BLaER1 (cell line): ENCODE results near the gene GFPT2.

Experiments used
- H3K27ac ChIP-seq: shearing (Covaris generic); formaldehyde crosslinking; 2 replicates; pipeline ENCODE4 v1.8.1; 2022
- H3K27me3 ChIP-seq: shearing (Covaris generic); formaldehyde crosslinking; 2 replicates; pipeline ENCODE4 v1.8.1; 2022
- H3K36me3 ChIP-seq: shearing (Covaris generic); formaldehyde crosslinking; 2 replicates; pipeline ENCODE4 v1.8.1; 2022
- H3K4me1 ChIP-seq: shearing (Covaris generic); formaldehyde crosslinking; 2 replicates; pipeline ENCODE4 v1.8.1; 2022
- H3K4me2 ChIP-seq: shearing (Covaris generic); formaldehyde crosslinking; 2 replicates; pipeline ENCODE4 v1.8.1; 2022
- H3K4me3 ChIP-seq: shearing (Covaris generic); formaldehyde crosslinking; 2 replicates; pipeline ENCODE4 v1.8.1; 2022
- H3K9ac ChIP-seq: shearing (Covaris generic); formaldehyde crosslinking; 2 replicates; pipeline ENCODE4 v1.8.1; 2022
- H3K9me3 ChIP-seq: shearing (Covaris generic); formaldehyde crosslinking; 2 replicates; pipeline ENCODE4 v1.8.1; 2022
- H4K20me1 ChIP-seq: shearing (Covaris generic); formaldehyde crosslinking; 2 replicates; pipeline ENCODE4 v1.8.1; 2022
- Cebpa-rat ChIP-seq: shearing (Covaris generic); IDR thresholded peaks from 2 replicates; pipeline ENCODE4 v1.8.1; 2022

The GFPT2 gene

DNA sequence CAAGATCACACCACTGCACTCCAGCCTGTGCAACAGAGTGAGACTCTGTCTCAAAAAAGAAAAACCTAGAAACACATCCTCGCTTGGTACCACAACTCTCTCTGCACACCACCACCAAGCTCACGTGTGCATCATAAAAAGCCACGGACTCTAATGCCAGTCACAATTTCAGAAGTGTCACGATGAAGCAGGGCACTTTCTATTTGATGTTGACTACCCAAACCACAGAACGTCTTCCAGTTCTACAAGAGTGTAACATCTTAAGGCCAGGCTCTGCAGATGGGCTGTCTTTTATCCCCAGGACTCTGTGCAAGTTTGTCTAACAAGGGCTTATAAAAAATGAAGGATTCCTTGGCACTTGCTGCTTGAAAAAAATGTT, 22.9 kb downstream of the GFPT2 start:
- H3K9ac ChIP-seq = no peak overlapping the region
- no peak overlapping the region for H3K4me2 ChIP-seq
- H3K4me1 ChIP-seq = peaks cover 9% of the 10 kb centered on the region
- H3K27ac ChIP-seq = no peak overlapping the region
- H4K20me1 ChIP-seq = no peaks in the 10 kb centered on the region
- no peak for TF ChIP-seq Cebpa-rat
- H3K4me3 ChIP-seq = no peak overlapping the region
- H3K36me3 ChIP-seq = no peaks in the 10 kb centered on the region
- H3K9me3 ChIP-seq = no peaks in the 10 kb centered on the region
- H3K27me3 ChIP-seq = no peaks in the 10 kb centered on the region

DNA sequence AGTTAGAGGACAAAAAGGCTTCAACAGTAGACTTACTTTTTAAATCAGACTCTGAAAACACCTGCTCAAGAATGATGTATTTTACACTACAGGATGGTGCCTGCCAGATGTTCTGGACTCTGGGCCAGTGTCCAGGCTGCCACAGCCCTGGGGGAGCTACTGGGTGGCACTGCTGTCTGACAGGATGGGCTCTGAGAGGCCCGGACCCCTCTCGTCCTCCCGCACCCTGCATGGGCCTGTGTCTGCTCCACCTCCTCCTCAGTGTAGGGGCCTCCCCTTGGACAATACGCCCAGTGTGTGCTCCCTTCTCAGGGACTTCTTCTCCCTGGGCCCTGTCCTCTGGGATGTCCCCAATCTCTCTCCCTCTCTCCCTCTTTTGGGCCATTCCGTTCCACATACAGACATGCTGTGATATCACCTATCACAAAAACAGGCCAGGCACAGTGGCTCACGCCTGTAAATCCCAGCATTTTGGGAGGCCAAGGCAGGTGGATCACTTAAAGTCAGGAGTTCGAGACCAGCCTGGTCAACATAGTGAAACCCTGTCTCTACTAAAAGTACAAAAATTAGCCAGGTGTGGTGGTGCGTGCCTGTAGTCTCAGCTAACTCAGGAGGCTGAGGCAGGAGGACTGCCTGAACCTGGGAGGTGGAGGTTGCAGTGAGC, 23.4 kb downstream of the GFPT2 start:
- H3K4me1 ChIP-seq = peaks cover 9% of the 10 kb centered on the region
- H3K36me3 ChIP-seq = no peaks in the 10 kb centered on the region
- no peak overlapping the region for H3K4me2 ChIP-seq
- H3K27ac ChIP-seq = no peak overlapping the region
- H3K27me3 ChIP-seq = no peaks in the 10 kb centered on the region
- no peaks in the 10 kb centered on the region for H3K9me3 ChIP-seq
- H3K4me3 ChIP-seq = no peak overlapping the region
- H3K9ac ChIP-seq = no peak overlapping the region
- H4K20me1 ChIP-seq = no peaks in the 10 kb centered on the region
- no peak for TF ChIP-seq Cebpa-rat

DNA sequence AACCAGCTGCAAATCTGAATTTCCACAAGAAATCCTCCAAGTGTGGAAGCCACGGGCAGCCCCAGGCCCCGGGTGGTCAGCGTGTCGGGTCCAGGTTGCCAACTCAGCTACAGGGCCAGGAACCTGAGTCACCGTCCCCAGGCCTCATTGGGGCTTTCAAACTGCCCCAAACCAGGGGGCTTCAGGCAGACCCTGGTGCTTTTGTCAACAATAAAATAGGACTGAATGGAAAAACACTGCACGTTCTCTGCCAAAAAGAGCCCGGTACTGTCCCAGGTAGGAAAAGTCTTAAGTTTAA, 24.0 kb downstream of the GFPT2 start:
- no peaks in the 10 kb centered on the region for H4K20me1 ChIP-seq
- no peak overlapping the region for H3K4me3 ChIP-seq
- H3K27ac ChIP-seq = no peak overlapping the region
- no peaks in the 10 kb centered on the region for H3K27me3 ChIP-seq
- H3K4me1 ChIP-seq = peaks cover 9% of the 10 kb centered on the region
- H3K9ac ChIP-seq = no peak overlapping the region
- H3K36me3 ChIP-seq = no peaks in the 10 kb centered on the region
- no peaks in the 10 kb centered on the region for H3K9me3 ChIP-seq
- no peak overlapping the region for H3K4me2 ChIP-seq
- TF ChIP-seq Cebpa-rat = no peak

DNA sequence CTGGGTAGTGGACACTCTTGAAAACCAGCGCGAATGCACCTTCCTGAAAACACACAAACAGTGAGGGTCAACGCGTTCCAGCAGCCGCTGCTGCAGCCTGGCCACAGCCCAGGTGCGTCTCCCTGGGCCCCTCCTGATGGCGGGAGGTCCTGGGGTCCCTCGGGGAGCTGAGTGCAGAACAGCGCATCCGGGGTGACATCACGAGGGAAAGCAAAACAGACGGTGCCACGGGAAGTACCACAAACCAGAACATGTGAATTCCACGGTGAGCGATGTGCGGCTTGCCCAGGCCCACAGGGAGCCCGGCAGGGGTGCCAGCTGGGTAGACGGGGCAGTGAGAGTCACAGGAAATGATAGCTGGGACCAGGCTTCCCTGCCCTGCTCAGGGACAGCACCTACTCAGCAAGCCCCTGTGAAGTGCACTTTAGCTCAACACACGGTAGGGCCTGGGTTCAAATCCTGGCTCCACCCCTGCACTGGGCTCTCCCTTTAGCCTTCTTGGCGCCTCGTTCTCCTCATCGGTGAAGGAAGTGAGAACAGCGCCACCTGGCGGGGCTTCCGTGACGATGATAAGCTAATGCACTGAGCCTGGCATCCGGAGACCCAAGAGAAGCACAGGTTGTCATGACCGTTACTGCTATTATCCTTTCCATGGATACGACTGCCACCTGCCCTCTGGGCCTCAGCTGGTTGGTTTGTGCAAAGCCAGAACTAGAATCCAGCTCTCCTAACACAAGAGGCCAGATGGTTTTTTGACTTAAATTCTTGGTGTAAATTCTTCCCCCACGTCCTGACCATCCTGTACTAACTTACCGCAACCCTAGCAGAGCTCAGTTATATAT, 24.6 kb downstream of the GFPT2 start:
- Histone ChIP-seq H3K36me3 (no peaks in the 10 kb centered on the region), H4K20me1 (no peaks in the 10 kb centered on the region), H3K9ac (no peak overlapping the region), H3K27ac (no peak overlapping the region), H3K4me1 (peaks cover 9% of the 10 kb centered on the region), H3K4me3 (no peak overlapping the region), H3K9me3 (no peaks in the 10 kb centered on the region), H3K27me3 (no peaks in the 10 kb centered on the region), H3K4me2 (peak overlapping the region; percentile 35)
- TF ChIP-seq Cebpa-rat = no peak

DNA sequence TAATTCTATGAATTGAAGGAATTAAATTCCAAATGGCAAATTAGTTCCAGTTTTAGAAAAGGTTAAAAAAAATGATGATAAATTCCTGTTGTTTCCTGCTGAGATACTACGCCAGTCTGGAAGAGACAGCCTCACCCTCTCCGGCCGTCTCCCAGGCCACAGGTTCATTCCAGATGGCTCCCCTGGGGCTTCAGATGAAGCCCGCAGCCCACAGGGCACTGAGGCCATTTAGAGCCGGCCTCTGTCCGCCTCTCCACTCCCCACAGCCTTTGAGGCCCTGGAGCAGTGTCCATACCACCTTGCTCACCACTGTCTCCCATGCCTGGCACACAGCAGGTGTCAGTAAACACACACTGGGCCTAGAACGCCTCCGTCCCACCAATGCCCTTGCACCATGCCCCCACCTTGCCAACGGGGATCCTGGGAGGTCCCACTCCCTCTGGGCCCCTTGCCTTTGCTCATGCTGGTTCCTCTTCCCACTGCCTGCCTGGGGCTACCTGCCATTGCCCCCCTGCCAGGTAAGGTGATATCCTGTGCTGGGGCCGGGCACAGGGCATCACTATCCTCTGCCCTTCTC, 26.1 kb downstream of the GFPT2 start:
- H4K20me1 ChIP-seq = no peaks in the 10 kb centered on the region
- no peaks in the 10 kb centered on the region for H3K27me3 ChIP-seq
- no peak overlapping the region for H3K9ac ChIP-seq
- no peak for TF ChIP-seq Cebpa-rat
- H3K4me3 ChIP-seq = no peak overlapping the region
- no peaks in the 10 kb centered on the region for H3K9me3 ChIP-seq
- no peaks in the 10 kb centered on the region for H3K36me3 ChIP-seq
- H3K27ac ChIP-seq = no peak overlapping the region
- H3K4me2 ChIP-seq = no peak overlapping the region
- peaks cover 9% of the 10 kb centered on the region for H3K4me1 ChIP-seq

DNA sequence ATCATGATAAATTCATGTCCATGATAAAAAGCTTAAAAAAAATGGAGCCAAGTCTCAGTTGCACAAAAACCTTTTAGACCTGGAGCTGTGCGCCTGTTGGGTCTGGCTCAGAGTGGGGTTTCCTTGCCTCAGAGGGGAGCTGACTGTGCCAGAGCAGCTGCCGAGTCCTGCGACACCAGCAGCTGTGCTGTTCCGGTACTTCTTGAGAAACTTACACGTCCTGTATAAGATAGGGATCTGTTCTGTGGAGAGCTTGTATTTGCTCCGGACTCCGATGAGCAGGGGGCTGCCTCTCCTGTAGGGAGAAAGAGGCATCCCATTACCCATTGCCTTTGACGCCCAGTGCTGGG, 28.6 kb downstream of the GFPT2 start:
- Histone ChIP-seq H3K9me3 (no peaks in the 10 kb centered on the region), H3K4me3 (no peak overlapping the region), H3K27me3 (no peaks in the 10 kb centered on the region), H4K20me1 (no peaks in the 10 kb centered on the region), H3K4me2 (no peak overlapping the region), H3K4me1 (peaks cover 9% of the 10 kb centered on the region), H3K9ac (no peak overlapping the region), H3K36me3 (no peaks in the 10 kb centered on the region), H3K27ac (no peak overlapping the region)
- no peak for TF ChIP-seq Cebpa-rat

DNA sequence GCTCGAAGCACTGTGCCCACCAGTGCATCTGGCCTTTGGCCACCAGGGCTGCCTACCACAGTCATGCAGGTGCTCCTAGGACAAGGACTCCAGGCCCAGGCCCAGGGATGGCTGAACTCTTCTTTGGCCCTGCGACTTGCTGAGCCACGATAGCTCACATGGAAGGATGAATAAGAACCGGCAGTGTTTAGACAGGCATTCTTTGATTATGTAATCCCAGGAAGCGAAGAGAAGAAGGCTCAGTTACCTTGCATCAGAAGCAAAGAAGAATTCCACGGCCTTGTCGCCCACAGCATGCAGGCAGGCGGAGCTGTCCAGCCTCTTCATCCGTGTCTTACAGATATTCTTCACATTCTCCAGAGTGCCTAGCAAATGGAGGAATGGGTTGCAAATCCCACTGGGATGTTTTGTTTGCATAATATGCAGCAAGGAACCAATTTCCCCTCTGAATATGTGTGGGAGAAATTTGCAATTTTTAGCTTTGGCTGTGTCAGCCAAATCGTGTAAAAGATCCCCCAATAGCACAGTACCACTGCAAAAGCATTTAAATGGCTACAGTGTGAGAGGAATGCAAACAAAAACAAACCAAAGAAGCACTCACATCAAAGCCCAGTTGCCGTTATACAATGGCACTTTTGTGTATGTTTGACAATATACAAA, 29.1 kb downstream of the GFPT2 start:
- Histone ChIP-seq H3K27ac (no peak overlapping the region), H3K9me3 (no peaks in the 10 kb centered on the region), H3K36me3 (no peaks in the 10 kb centered on the region), H4K20me1 (no peaks in the 10 kb centered on the region), H3K4me1 (peaks cover 9% of the 10 kb centered on the region), H3K9ac (no peak overlapping the region), H3K4me2 (no peak overlapping the region), H3K4me3 (no peak overlapping the region), H3K27me3 (no peaks in the 10 kb centered on the region)
- no peak for TF ChIP-seq Cebpa-rat

DNA sequence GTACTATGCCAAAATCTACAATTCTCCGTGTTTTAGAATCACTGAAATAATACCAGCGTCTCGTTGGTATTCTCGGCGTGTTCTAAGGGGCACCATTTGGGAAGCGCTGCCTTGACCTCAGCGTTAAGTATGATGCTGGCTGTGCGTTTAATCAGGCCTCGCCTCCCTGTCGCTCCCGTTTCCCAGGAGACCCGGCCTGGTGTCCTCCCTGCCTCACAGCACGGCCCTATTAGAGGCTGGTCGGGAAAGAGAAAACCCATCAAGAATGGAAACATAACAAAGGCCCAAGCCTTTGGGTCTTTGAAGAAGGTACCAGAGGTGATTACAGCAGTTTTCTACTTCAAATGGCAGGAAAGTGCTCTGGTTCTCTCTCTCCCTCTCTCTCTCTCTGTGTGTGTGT, 30.0 kb downstream of the GFPT2 start:
- no peak overlapping the region for H3K9ac ChIP-seq
- H4K20me1 ChIP-seq = no peaks in the 10 kb centered on the region
- H3K4me3 ChIP-seq = no peak overlapping the region
- H3K9me3 ChIP-seq = no peaks in the 10 kb centered on the region
- no peak for TF ChIP-seq Cebpa-rat
- H3K36me3 ChIP-seq = no peaks in the 10 kb centered on the region
- H3K27ac ChIP-seq = no peak overlapping the region
- peaks cover 1% of the 10 kb centered on the region for H3K4me1 ChIP-seq
- H3K4me2 ChIP-seq = no peak overlapping the region
- no peaks in the 10 kb centered on the region for H3K27me3 ChIP-seq

DNA sequence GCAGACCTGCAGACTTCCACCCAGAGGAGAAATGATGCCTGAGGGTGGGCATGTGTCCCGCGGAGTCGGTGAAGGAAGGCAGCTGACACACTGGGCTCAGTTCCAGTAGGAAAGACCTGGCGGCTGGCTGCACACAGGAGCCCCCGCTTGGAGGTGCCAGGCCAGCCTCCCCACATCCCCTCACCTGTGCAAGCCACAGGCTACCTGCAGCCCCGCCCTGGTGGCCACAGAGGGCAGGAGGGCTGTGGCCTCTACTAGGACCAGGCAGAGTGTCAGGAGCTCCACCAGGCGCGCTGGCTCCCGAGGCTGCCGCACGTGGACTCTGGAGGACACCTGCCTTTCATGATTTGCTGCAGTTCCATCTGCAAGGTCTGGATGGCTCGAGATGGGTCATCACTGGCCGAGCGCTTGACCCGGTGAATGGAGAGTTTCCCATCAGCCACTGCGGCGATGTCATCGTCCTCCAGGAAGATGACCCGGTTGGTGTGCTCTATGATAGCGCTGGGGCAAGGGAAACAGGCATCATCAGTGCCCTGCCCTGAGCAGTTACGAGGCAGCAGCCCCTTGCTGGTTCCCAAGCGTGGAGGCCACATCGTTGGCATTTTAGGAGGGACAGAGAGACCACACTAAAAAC, 34.6 kb downstream of the GFPT2 start:
- no peaks in the 10 kb centered on the region for H3K27me3 ChIP-seq
- no peaks in the 10 kb centered on the region for H4K20me1 ChIP-seq
- no peak overlapping the region for H3K4me3 ChIP-seq
- TF ChIP-seq Cebpa-rat = no peak
- H3K4me1 ChIP-seq = no peaks in the 10 kb centered on the region
- H3K27ac ChIP-seq = no peak overlapping the region
- peaks cover 7% of the 10 kb centered on the region for H3K9me3 ChIP-seq
- no peak overlapping the region for H3K9ac ChIP-seq
- no peaks in the 10 kb centered on the region for H3K36me3 ChIP-seq
- no peak overlapping the region for H3K4me2 ChIP-seq

DNA sequence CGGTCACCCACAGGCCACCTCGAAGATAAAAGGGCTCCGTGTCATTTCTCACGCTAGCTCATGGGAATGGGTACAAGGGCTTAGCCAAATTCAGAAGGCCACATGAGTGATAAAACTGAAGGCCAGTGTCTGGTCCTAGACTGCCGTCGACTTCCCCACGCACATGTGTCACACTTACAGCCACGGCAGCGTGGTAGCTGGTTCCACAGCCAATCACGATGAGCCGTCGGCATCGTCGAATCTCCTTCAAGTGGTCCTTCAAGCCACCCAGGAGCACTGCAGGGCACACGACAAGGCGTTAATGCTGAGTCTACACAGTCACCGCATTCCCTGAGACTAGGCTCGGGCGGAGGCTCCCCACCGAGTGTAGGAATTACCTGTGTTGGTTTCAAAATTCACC, 36.5 kb downstream of the GFPT2 start:
- Histone ChIP-seq H3K4me2 (no peak overlapping the region), H3K9me3 (peaks cover 8% of the 10 kb centered on the region), H3K27ac (no peak overlapping the region), H3K27me3 (no peaks in the 10 kb centered on the region), H3K36me3 (no peaks in the 10 kb centered on the region), H3K9ac (no peak overlapping the region), H3K4me3 (no peak overlapping the region), H4K20me1 (no peaks in the 10 kb centered on the region), H3K4me1 (no peaks in the 10 kb centered on the region)
- TF ChIP-seq Cebpa-rat = no peak
